T-cell (primary cell): ENCODE measurements around the gene ERCC3. TPM values are rescaled to one million over a fixed set of nuclear protein-coding genes. Genes with fewer than 3 reads are reported as not detected.

Source experiments
- ATAC-seq, 4 experiments: fragments of 200-7000 bp in 3 of 4; fragments of 150-1000 bp in 1 of 4; cut with Tn5 transposase; replicated peaks in 1 of 4; 1 replicate in 3 of 4; 2 replicates in 1 of 4; pipeline ENCODE4 v1.10.0; 2021; ENCODE audit warnings: moderate library complexity in 3 of 4, mild to moderate bottlenecking in 2 of 4, moderate number of reproducible peaks in 1 of 4
- CTCF ChIA-PET, 2 donors: fragments of 300-600 bp; sonication (Branson Sonifier 250); formaldehyde crosslinking; loops; one replicate each; lab custom pipeline; 2022; ENCODE audit warnings: antibody characterized with exemption in 2 of 2; lab: Charles Lee
- POLR2A ChIA-PET, 2 donors: fragments of 300-600 bp; sonication (Branson Sonifier 250); formaldehyde crosslinking; loops; one replicate each; lab custom pipeline; 2022; ENCODE audit warnings: antibody characterized with exemption in 2 of 2; lab: Charles Lee
- DNase-seq, 35 experiments: peaks; one replicate each; pipeline versions ENCODE4 v3.0.0 to v3.0.0-alpha.2; 2013 to 2023
- H3K27ac ChIP-seq: one replicate; pipeline ENCODE4 v1.5.1; 2013; ENCODE audit warnings: low read length
- H3K27me3 ChIP-seq, 2 experiments: replicated peaks in 1 of 2; 1 replicate in 1 of 2; 2 replicates in 1 of 2; pipeline versions ENCODE4 v1.6.1 to v1.7.0; 2013; ENCODE audit warnings: low read length in 1 of 2, mixed read lengths in 1 of 2; ENCODE audit not compliant: control insufficient read depth in 2 of 2, insufficient read depth in 2 of 2; ENCODE audit errors: extremely low read depth in 1 of 2
- H3K36me3 ChIP-seq, 2 donors: 1 replicate in 1 of 2; 2 replicates in 1 of 2; pipeline versions ENCODE4 v1.6.1 to v1.7.0; 2013; ENCODE audit warnings: low read length in 1 of 2; ENCODE audit not compliant: control insufficient read depth in 2 of 2, insufficient read depth in 1 of 2; ENCODE audit errors: extremely low read depth in 1 of 2
- H3K4me1 ChIP-seq, 2 experiments: 1 replicate in 1 of 2; 2 replicates in 1 of 2; pipeline versions ENCODE4 v1.6.1 to v1.7.0; 2013; ENCODE audit warnings: low read length in 2 of 2, mixed read lengths in 1 of 2; ENCODE audit not compliant: insufficient read depth in 2 of 2, control insufficient read depth in 1 of 2; ENCODE audit errors: extremely low read depth in 1 of 2
- H3K4me3 ChIP-seq, 2 donors: 1 replicate in 1 of 2; 2 replicates in 1 of 2; pipeline versions ENCODE4 v1.5.1 to v1.7.0; 2013; ENCODE audit warnings: mild to moderate bottlenecking in 2 of 2, low read length in 1 of 2, moderate library complexity in 1 of 2; ENCODE audit not compliant: control insufficient read depth in 1 of 2; ENCODE audit errors: extremely low read depth in 1 of 2
- H3K9me3 ChIP-seq: 2 replicates; pipeline ENCODE4 v1.7.0; 2013
- H3K27ac Mint-ChIP-seq, 2 donors: one replicate each; pipeline ENCODE4 v1.8.0; 2020 to 2021; ENCODE audit warnings: mild to moderate bottlenecking in 2 of 2, mixed read lengths in 2 of 2
- H3K27me3 Mint-ChIP-seq, 2 donors: one replicate each; pipeline ENCODE4 v1.8.0; 2021 to 2022; ENCODE audit warnings: mixed read lengths in 2 of 2
- H3K36me3 Mint-ChIP-seq: one replicate; pipeline ENCODE4 v1.8.0; 2021; ENCODE audit warnings: mixed read lengths
- H3K4me1 Mint-ChIP-seq, 3 donors: one replicate each; pipeline ENCODE4 v1.8.0; 2020 to 2022; ENCODE audit warnings: mixed read lengths in 3 of 3, mild to moderate bottlenecking in 1 of 3
- H3K4me3 Mint-ChIP-seq, 3 donors: one replicate each; pipeline ENCODE4 v1.8.0; 2020 to 2022; ENCODE audit warnings: mild to moderate bottlenecking in 3 of 3, mixed read lengths in 3 of 3, moderate library complexity in 3 of 3
- H3K9me3 Mint-ChIP-seq, 3 donors: one replicate each; pipeline ENCODE4 v1.8.0; 2020 to 2022; ENCODE audit warnings: mixed read lengths in 3 of 3
- WGBS: methylation state at CpG from one replicate; pipeline ENCODE4 v1.1.5; 2013; ENCODE audit warnings: missing lambda C conversion rate; ENCODE audit not compliant: insufficient coverage; 5-methylcytosine and 5-hydroxymethylcytosine counted together
- total RNA-seq, 35 experiments: library from RNA in 6 of 35; stranded (reverse) in 6 of 35; fragments of 120-200 nt in 1 of 35; gene quantifications; one replicate each; pipeline versions ENCODE4 v1.2.1 to v1.2.4 and lab custom pipeline; 2013 to 2026

ERCC3 gene
- total RNA-seq, 5 donors from 2014 or later (not counting 1 experiment from before 2014, with no cell fraction given) = 41.5 to 62.1 (median 52.3) TPM

GRCh38 chr2:127220768-127221527 is 73.0 kb downstream of the ERCC3 start:
- Mint-ChIP-seq H3K27ac (no peak overlapping the region), H3K4me3 (peak overlapping the region; percentile 67 to 83 (median 78)), H3K4me1 (peaks cover 19 to 23% (median 21%) of the 10 kb centered on the region in 3 donors), H3K27me3 (peaks cover 61 to 70% of the 10 kb centered on the region in 2 donors), H3K9me3 (peaks cover 4 to 7% (median 5%) of the 10 kb centered on the region in 3 donors), H3K36me3 (no peaks in the 10 kb centered on the region)
- CTCF ChIA-PET = interaction anchor here in 1 of 2 donors (0.6 kb wide), 1 partner anchor 254 kb away, joined by 3 read pairs; no protein-coding TSS in a partner anchor
- Histone ChIP-seq H3K27ac (no peak overlapping the region), H3K4me1 (peaks cover 10 to 19% of the 10 kb centered on the region in 2 experiments), H3K36me3 (no peaks in the 10 kb centered on the region), H3K27me3 (peaks cover 19 to 54% of the 10 kb centered on the region in 2 experiments), H3K9me3 (no peaks in the 10 kb centered on the region), H3K4me3 (peak overlapping the region in 1 of 2 donors; percentile 17)
- 33% methylated on average over 8 of the region's 31 CpGs for WGBS
- POLR2A ChIA-PET = interaction anchor here in 1 of 2 donors (0.6 kb wide), 1 partner anchor 136 kb away, joined by 3 read pairs; no protein-coding TSS in a partner anchor
- no peak for DNase-seq
- no peak for ATAC-seq

DNA sequence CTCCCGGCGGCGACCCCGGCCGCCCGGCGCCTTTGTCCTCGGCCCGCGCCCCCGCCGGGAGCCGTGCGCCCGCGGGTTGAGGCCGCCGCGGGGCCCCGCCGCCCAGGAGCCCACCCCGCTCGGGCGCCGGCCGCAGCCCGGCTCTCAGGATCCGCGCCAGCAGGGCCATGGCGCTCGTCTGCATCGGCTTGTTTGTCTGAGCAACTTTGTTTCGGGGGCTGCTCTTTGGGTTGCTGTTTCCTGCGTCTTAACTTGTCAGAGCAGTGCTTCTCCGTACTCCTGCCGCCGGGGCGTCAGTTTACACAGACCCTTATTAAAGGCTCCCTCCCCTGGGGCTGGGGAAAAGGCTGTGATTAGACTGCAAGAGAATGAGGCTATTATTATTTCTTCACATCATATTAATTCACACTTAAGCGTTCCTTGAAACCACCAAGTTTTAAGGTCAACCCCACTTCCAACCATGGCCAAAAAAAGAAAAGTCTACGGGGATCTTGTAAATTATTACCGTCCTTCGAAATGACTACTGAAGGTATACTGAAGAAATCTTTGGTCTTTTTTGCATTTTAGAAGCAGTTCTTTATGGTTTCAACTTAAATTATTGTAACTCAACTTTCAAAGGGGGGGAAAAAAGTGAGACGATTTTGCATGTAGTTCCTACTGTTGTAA is 73.7 kb downstream of the ERCC3 start, which contains the start of gene CYP27C1:
Gene CYP27C1 (minus strand): TSS at position 198 of the 666 bp plus-strand sequence. CDS start 29 bp downstream, at position 169.
- DNase-seq = peak in 3 of 35 experiments; percentile 2 to 16 (median 7)
- Mint-ChIP-seq H3K27ac (no peak within 1 kb of the TSS), H3K27me3 (peaks cover 57 to 64% of the 10 kb centered on the region in 2 donors), H3K4me3 (peak within 1 kb of the TSS; percentile 67 to 83 (median 78)), H3K36me3 (no peaks in the 10 kb centered on the region), H3K4me1 (peaks cover 19 to 23% (median 21%) of the 10 kb centered on the region in 3 donors), H3K9me3 (peaks cover 4 to 7% (median 5%) of the 10 kb centered on the region in 3 donors)
- Histone ChIP-seq H3K27me3 (peaks cover 19 to 52% of the 10 kb centered on the region in 2 experiments), H3K27ac (no peak within 1 kb of the TSS), H3K4me3 (peak within 1 kb of the TSS in 1 of 2 donors; percentile 72), H3K36me3 (no peaks in the 10 kb centered on the region), H3K9me3 (no peaks in the 10 kb centered on the region), H3K4me1 (peaks cover 10 to 19% of the 10 kb centered on the region in 2 experiments)
- ATAC-seq = peak; percentile 44 to 59 (median 51)
- CTCF ChIA-PET = no interaction called here
- under 1% methylated on average over 34 of the region's 43 CpGs for WGBS
- POLR2A ChIA-PET = no interaction called here

GRCh38 chr2:127219171-127220070 is 74.5 kb downstream of the ERCC3 start:
- H3K27me3 Mint-ChIP-seq = peaks cover 53 to 59% of the 10 kb centered on the region in 2 donors
- H3K9me3 ChIP-seq = no peaks in the 10 kb centered on the region
- CTCF ChIA-PET = no interaction called here
- no peak overlapping the region for H3K27ac Mint-ChIP-seq
- H3K27ac ChIP-seq = no peak overlapping the region
- ATAC-seq = peak in 3 of 4 experiments; percentile 26 to 49 (median 36)
- H3K4me1 Mint-ChIP-seq = peaks cover 19 to 23% (median 21%) of the 10 kb centered on the region in 3 donors
- peaks cover 10 to 19% of the 10 kb centered on the region in 2 experiments for H3K4me1 ChIP-seq
- peak overlapping the region in 1 of 2 donors; percentile 72 for H3K4me3 ChIP-seq
- peak in 1 of 35 experiments; percentile 8 for DNase-seq
- H3K36me3 ChIP-seq = no peaks in the 10 kb centered on the region
- peak overlapping the region; percentile 31 to 83 (median 37) for H3K4me3 Mint-ChIP-seq
- peaks cover 4 to 7% (median 5%) of the 10 kb centered on the region in 3 donors for H3K9me3 Mint-ChIP-seq
- no peaks in the 10 kb centered on the region for H3K36me3 Mint-ChIP-seq
- H3K27me3 ChIP-seq = peaks cover 16 to 52% of the 10 kb centered on the region in 2 experiments
- POLR2A ChIA-PET = no interaction called here
- 1% methylated on average over 71 of the region's 71 CpGs for WGBS

- Histone ChIP-seq H3K27ac (no peak overlapping the region), H3K36me3 (no peaks in the 10 kb centered on the region), H3K4me1 (peaks cover 10 to 19% of the 10 kb centered on the region in 2 experiments), H3K27me3 (peaks cover 16 to 52% of the 10 kb centered on the region in 2 experiments), H3K9me3 (no peaks in the 10 kb centered on the region), H3K4me3 (peak overlapping the region in 1 of 2 donors; percentile 54)
- ATAC-seq (no peak), DNase-seq (no peak)
- no peak overlapping the region for H3K27ac Mint-ChIP-seq
- ChIA-PET POLR2A (no interaction called here), CTCF (no interaction called here)
- H3K9me3 Mint-ChIP-seq = peaks cover 4 to 7% (median 5%) of the 10 kb centered on the region in 3 donors
- WGBS = 3% methylated on average over 29 of the region's 35 CpGs
- H3K4me1 Mint-ChIP-seq = peaks cover 19 to 23% (median 21%) of the 10 kb centered on the region in 3 donors
- H3K27me3 Mint-ChIP-seq = peaks cover 52 to 56% of the 10 kb centered on the region in 2 donors
- peak overlapping the region; percentile 43 to 67 (median 54) for H3K4me3 Mint-ChIP-seq
- no peaks in the 10 kb centered on the region for H3K36me3 Mint-ChIP-seq
Measured at GRCh38 chr2:127218812-127219170, 75.2 kb downstream of the ERCC3 start.

DNA sequence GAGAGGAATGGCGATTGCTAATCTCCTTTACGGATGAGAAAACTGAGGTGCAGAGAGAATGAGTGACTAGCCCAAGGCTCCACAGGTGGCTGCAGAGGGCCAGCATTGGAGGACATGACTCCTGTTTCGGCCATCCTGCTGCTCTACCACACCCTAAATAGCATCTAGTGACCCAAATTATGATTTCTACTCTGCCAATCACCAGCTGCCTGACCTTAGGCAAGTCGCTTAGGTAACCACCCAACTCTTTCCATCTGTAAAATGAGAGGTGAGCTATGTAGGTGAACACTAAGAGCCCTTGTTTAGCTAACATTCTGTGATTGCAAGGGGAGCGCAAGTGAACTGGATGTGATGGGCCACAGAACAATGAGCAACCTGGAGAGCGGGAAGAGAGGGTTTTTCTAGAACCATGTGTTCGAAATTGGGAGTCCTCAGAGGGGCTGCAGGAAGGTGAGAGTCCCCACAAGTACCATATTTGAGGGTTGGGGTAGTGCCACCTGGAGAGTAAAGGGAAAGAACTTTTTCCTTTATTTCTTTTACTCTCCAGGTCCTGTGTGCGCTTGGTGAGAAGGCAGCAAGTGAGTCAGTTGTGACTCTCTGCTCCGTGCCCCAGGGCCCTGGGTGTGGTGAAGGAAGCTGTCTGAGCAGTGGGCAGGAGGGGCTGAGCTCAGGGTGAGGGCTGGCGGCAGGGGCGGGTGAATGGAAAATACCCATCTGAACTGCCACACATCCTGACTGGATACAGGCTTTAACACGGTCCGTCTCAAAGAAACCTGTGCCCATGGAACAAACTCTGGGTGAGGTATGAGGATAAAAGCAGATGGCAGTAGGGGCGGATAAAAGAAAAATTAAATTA is 76.2 kb downstream of the ERCC3 start:
- POLR2A ChIA-PET = interaction anchor here in 1 of 2 donors (0.6 kb wide), 1 partner anchor 181 kb away, joined by 4 read pairs; no protein-coding TSS in a partner anchor
- Histone ChIP-seq H3K36me3 (no peaks in the 10 kb centered on the region), H3K9me3 (no peaks in the 10 kb centered on the region), H3K4me3 (no peak overlapping the region), H3K4me1 (peaks cover 10 to 19% of the 10 kb centered on the region in 2 experiments), H3K27me3 (peaks cover 16 to 46% of the 10 kb centered on the region in 2 experiments), H3K27ac (no peak overlapping the region)
- peaks cover 4 to 7% (median 5%) of the 10 kb centered on the region in 3 donors for H3K9me3 Mint-ChIP-seq
- peaks cover 19 to 23% (median 21%) of the 10 kb centered on the region in 3 donors for H3K4me1 Mint-ChIP-seq
- no peak for ATAC-seq
- CTCF ChIA-PET = no interaction called here
- DNase-seq = no peak
- peak overlapping the region in 1 of 3 donors; percentile 67 for H3K4me3 Mint-ChIP-seq
- H3K36me3 Mint-ChIP-seq = no peaks in the 10 kb centered on the region
- H3K27ac Mint-ChIP-seq = no peak overlapping the region
- WGBS = 94% methylated on average over 3 of the region's 14 CpGs
- H3K27me3 Mint-ChIP-seq = peaks cover 52 to 55% of the 10 kb centered on the region in 2 donors
